NCI-H748 treated with DMSO at 0.1 percent for 48 hours (cell line): ENCODE results near the gene CFAP92.
"Not testable (repeated sequence)": the region's sequence is repeated elsewhere in the genome, so short reads cannot be mapped to it uniquely, and the experiment has no call there.

Source experiments
- DNase-seq: peaks from one replicate; lab custom pipeline; 2025; lab: John Stamatoyannopoulos, UW

The CFAP92 gene

DNA sequence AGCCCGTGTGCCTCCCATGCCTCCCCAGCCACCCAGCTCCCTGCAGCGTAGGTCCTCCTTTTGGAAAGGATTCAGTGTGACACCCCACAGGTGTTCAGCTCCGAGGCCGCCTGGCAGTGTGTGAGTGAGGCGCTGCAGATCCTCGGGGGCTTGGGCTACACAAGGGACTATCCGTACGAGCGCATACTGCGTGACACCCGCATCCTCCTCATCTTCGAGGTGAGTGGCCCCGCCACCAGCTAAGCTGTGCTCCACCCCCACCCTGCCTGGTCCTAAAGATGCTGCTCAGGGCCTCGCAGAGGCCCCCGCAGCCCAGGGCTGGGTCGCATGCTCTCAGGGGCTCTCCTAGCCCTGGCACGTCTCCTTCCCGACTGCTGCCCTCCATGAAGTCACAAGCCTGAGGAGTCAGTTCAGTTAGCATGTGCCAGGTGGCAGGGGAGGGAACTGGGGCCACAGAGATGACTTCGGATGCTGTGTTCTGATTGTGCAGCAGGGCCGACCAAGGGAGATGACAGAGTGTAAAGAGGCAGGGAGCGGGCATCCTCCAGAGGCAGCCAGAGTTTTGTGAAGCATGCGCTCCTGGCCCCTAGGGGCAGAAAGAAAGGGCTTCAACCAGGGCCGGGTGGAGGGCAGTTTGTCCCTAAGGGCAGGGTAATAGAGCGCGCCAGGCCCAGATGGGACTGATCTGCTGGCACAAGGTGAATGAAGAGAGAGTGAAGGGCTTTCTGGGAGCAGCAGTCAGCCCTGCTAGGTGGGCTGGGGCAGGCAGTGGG is 87.7 kb downstream of the CFAP92 start:
- DNase-seq = no peak

GRCh38 chr3:128903501-128903900 is 90.4 kb downstream of the CFAP92 start:
- no peak for DNase-seq

GRCh38 chr3:128902426-128902825 is 91.5 kb downstream of the CFAP92 start:
- DNase-seq = no peak

GRCh38 chr3:128895843-128896697 is 97.8 kb downstream of the CFAP92 start:
- DNase-seq = no peak

GRCh38 chr3:128889139-128889894 is 104.6 kb downstream of the CFAP92 start:
- no peak for DNase-seq

- DNase-seq = no peak
Observed at GRCh38 chr3:128884992-128885391, 108.9 kb downstream of the CFAP92 start.

DNA sequence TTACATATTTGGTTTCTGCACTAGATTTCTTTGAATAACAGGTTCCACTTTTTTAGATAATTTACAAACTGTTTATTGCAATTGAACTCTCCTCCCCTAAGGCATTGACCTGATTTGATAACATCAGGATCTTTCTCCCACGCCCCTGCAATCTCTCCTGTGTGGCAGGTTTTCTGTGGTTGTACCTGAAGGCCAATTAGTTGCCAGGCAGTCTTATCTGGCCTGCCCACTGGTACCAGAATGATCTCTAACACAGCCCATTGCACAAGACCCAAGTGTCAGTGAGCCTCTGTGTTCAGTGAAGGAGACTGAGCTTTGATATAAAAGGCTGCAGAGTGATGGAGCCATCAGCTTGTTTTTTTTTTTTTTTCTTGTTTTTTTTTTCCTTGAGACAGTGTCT is 111.2 kb downstream of the CFAP92 start:
- no peak for DNase-seq

- no peak for DNase-seq
Observed at GRCh38 chr3:128881576-128881975, 112.3 kb downstream of the CFAP92 start.

DNA sequence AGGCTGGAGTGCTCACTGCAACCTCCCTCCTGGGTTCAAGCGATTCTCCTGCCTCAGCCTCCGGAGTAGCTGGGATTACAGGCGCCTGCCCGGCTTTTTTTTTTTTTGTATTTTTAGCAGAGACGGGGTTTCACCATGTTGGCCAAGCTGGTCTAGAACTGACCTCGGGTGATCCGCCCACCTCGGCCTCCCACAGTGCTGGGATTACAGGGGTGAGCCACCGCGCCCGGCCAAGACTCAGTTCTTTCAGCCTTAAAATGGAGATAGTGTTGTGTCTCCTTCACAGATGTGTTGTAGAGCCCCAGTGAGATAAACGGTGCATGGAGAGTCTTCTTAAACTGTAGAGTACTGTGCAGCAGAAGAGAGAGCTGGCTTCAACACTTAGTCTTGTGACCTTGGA is 113.4 kb downstream of the CFAP92 start:
- not testable (repeated sequence) for DNase-seq

GRCh38 chr3:128879991-128880390 is 113.9 kb downstream of the CFAP92 start:
- DNase-seq = no peak

GRCh38 chr3:128879125-128879969 is 114.5 kb downstream of the CFAP92 start, which contains the start of gene ACAD9:
Gene ACAD9, plus strand, starts transcription at chr3:128879620. Its CDS starts 72 bp downstream, at chr3:128879692.
- DNase-seq = peak; percentile 80

- DNase-seq = peak; percentile 4
Observed at GRCh38 chr3:128878556-128879124, 115.2 kb downstream of the CFAP92 start.

DNA sequence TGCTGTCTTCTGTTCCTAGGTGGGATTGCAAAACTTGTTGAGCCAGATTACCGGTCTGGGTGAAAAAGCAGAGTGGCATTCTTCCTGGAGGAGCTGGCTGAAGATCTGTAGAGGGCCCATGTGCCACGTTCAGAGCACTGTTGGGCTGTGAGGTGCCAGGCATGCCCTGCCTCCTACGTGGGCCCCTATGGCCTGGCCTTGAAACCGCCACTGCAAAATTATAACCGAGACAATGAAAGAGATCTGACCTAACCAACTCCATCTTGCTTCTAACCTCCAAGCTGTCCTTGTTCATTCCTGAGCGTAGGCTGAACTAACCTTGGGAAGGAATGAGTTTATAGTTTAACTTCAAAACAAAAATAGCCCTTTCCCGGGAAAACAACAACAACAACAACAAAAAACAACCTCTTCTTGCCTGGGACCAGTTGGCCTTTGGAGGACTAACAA is 115.8 kb downstream of the CFAP92 start:
- DNase-seq = no peak

- no peak for DNase-seq
Observed at GRCh38 chr3:128875556-128876120, 118.2 kb downstream of the CFAP92 start.

- DNase-seq = no peak
Observed at GRCh38 chr3:128874481-128875180, 119.2 kb downstream of the CFAP92 start.

DNA sequence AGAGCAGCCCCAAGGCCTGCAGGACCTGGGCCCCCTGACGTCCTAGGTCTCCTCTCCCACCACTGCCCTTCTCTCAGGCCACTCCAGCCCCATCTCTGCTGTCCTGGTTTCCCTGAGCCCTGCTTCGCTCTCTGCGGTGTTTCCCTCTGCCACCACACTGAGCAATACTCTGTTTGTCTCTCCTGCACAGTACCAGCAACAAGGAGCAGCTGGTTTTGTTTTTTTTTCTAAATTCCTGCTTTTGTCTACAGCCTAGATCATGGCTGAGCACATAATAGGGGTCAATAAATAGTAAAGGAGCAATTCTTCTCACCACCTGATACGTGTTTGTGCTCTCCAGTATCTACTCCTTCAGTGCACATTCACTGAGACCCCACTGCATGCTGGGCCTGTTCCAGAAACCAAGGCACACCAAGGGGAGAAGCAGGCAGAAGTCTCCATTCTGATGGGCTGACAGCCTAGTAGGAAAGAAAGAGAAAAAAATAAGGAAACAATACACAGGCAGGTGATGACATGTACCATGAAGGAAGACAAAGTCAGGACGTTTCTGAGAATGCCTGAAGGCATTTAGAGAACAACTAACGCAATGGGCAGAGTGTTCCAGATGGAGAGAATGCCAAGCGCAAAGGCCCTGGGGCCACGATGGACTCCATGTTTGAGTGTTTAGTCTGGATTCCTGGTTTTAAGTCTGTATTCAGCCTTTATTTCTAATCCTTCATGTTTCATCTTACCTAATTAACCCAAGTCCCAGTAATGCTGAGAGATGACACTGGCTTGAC is 120.4 kb downstream of the CFAP92 start:
- DNase-seq = no peak

- DNase-seq = no peak
Observed at GRCh38 chr3:128872744-128873143, 121.1 kb downstream of the CFAP92 start.

DNA sequence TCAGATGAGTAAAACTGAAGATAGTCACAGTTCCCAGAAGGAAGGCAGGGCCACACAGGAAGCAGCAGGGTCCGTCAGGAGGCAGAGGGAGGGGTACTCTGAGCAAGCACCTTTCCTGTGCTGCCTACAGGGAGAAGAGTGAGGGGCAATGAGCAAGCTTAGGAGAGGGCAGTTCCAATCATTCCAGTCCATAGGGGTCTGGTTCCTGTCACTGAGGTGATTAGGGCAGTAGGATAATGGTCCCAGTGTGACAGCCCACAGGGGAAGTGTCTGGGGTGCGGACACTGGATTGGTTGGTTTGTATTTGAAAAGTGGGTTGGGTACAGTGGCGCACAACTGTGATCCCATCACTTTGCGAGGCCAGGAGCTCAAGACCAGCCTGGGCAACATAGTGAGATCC is 121.6 kb downstream of the CFAP92 start:
- no peak for DNase-seq

DNA sequence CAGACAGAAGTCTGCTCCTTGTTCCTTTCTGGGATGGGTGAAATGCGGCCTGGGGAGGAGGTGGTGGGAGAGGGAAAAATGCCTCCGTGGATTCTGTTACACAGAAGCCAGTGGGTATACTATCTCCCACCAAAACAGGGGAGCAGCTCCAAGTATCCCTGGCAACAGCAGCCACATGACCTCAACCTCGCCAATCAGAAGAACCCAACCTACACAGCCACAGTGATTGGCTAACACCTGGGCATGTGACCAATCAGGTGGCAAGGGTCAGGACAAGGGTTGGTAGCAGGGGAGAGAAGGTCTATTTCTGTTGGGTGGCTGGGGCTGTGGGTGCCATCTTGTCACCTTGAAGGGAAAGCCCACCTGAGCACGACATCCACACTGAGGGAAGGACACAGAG is 123.5 kb downstream of the CFAP92 start:
- no peak for DNase-seq
